GM18868 (cell line): ENCODE data around the gene KLK7.
"Not testable (repeated sequence)": the region's sequence is repeated elsewhere in the genome, so short reads cannot be mapped to it uniquely, and the experiment has no call there.

ENCODE experiments used
- ATAC-seq: cut with Tn5 transposase; IDR thresholded peaks from one replicate; pipeline ENCODE4 v1.9.1; 2021; ENCODE audit warnings: mild to moderate bottlenecking, moderate library complexity; ENCODE audit not compliant: unreplicated experiment

KLK7 gene

DNA sequence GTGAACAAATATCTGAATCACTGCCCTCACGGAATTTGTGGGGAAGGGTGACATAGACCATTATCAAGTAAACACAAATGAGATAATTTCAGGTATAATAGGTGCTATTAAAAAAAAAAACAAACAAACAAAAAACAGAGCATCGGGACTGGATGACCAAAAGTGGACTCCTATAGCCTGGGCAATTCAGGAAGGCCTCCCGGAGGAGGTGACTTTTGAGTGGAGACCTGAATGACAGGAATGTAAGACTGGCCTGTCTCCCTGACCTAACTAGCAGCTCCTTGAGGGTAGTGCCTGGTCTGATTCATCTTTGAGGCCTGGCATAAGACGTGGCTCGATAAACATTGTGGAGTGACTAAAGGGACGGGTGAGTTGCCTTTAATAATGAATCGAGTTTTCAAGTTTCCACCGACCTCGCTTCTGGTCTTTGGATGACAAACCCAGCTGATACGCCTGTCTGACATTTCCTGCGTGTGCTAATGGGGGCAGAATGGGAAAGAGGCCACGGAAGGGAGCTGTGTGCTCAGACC lies 29.0 kb upstream of the KLK7 start:
- ATAC-seq = no peak

DNA sequence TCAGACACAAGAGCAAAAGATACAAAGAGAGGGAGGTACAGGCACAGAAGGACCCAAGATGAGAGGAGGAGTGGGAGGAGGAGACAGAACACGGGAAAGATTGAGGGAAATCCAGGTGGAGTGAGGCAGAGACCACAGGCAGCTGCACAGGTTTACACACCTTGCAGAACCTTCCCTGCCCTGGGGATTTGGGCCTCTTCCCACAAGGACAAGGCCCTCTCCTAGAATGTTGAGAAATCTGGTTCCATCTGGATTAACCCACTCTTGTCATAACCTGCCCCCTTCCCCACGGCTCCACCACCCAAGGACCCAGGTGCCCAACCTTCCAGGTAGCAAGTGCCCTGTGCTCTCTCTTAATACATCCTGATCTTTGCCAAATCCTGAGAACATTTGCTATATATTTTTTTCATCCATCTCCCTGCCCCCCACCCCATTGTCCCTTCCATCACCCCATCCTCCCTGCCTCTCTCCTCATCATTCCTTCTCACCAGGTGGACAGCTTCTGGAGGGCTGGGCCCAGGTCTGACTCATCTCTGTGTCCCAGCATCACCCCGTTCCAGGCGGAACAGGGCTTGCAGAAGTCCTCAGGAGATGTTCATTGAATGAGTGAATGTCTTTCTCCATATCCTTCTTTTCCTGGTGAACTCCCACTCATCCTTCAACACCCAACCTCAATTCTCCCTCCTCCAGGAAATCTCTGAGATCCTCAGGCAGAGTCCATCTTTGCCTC lies 26.5 kb upstream of the KLK7 start:
- ATAC-seq = no peak

DNA sequence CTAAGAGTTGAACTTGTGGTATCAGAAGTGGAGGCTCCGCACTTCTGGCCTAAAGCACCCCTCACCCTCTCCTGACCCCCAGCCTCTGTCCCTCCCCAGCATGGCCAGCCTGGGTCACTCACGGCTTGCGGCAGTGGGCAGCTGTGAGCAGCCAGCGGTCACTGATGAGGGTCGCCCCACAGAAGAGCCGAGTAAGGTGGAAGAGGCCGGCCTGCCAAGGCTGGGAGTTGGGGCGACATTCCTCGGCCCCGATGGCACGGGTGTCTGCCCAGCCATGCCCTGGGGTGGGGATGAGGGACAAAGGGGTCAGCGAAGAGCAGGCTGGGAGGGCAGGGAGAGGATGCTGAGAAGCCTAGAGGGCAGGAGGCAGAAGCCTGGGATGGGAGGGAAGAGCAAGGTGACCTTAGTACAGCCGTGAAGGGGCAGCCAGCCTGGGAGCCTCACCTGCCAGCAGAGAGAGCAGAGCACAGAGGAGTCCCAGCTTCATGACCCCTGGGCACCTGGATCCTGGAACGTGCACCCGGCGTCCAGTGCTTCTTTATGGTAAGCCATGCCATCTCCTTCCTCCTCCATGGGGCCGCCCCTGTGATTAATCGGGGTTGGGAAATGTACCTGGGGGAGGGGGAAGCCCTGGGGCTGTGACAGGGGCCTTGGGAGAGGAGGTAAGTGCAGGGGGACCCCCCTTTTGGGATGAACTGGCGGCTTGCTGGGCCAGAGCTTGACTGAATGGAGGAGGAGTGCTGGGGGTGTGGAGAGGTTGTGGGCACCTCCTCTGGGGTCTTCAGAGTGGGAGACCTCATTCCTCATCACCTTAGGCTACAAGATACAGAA lies 25.6 kb upstream of the KLK7 start:
- no peak for ATAC-seq

DNA sequence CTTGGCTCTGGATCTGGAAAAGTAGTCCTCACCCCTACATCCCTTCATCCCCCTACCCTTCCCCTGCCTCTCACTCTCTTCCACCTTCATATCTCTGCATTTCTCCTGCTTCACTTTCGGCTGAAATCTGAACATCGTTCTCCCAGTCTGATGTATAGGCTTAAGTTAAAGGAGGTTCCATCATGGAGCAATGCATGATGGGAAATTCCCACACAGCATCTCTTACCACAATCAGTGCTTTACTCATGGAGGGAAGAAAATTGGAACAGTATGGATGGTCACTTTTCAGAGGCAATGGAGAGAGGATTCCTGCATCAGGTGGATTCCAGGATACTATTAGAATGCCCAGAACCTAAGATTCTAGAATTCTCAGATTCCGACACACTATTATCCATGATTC lies 23.8 kb upstream of the KLK7 start:
- ATAC-seq = no peak

DNA sequence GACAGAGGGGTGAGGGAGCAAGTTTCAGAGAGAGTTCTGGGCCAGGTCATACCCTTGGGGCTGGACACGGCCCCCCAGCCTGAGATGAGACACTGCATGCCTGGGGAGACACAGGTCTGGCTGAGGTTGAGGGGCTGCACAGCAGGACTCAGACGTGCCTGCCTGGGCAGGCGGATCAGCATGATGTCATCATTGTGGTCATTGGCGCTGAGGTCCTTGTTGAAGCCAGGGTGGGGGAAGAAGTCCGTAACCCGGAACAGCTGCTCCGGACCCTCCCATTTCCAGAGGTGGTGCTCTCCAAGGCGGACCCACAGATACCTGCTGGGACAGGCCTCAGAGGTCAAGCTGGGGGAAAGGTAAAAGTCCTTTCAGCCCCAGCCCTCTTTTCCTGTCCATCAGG lies 22.7 kb upstream of the KLK7 start:
- no peak for ATAC-seq

DNA sequence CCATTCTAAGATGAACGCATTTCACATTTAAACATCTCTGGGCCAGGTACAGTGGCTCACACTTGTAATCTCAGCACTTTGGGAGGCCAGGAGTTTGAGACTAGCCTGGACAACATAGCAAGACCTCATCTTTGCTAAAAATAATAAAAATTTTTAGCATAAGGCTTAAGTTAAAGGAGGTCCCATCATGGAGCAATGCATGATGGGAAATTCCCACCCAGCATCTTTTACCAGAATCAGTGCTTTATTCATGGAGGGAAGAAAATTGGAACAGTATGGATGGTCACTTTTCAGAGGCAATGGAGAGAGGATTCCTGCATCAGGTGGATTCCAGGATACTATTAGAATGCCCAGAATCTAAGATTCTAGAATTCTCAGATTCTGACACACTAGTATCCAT lies 21.5 kb upstream of the KLK7 start:
- ATAC-seq = no peak

DNA sequence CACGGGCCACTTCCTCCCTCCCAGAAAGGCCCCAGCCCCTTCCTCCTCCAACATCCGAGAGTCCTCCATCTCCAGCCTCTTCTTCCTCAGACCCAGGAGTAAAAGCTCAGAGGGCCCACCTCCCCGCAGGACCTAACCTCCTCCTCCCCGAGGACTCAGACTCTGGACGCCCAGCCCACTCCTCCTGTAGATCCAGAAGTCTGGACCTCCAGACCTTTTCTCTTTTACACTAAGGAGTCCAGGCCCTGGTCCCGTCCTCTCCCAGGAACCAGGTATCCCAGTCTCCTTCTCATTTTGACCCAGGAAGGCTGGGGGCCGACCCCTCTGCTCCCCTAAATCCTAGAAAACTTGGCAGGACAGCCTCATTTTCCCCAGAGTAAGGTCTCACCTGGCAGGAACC lies 19.6 kb upstream of the KLK7 start:
- no peak for ATAC-seq

DNA sequence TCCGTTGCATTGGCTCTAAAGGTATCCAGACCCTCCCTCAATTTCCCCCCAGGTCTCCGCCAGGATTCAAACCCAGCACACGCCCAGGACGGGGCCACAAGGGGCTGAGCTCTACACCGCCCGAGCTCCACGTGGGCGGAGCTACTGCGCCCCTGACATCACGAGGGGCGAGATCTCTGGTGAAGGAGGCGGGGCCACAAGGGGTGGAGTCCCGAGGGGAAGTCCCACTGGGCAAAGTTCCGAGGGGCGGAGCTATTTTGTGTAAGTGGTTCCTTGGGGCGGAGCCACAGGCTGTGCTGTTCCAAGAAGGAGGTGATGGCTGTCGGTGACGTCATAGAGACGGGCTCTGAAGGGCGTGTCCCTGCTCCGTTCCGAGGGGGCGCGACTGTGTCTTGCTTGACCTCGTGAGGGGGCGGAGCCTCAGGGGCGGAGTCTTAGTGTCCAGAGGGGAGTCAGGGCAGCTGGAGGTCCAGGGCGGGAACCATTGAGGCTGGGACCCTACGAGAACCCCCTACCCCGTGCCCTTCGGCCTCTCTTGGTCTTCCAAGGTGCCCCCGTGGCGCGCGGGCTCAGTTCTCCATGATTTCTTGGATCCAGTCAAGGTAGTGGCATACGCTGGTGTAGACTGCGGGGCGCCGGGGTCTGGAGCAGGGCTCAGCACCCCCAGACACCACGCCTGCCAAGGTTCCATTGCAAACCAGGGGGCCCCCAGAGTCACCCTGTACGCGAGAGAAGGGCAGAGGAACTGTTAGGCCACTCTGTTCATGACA lies 19.0 kb upstream of the KLK7 start:
- ATAC-seq = no peak

DNA sequence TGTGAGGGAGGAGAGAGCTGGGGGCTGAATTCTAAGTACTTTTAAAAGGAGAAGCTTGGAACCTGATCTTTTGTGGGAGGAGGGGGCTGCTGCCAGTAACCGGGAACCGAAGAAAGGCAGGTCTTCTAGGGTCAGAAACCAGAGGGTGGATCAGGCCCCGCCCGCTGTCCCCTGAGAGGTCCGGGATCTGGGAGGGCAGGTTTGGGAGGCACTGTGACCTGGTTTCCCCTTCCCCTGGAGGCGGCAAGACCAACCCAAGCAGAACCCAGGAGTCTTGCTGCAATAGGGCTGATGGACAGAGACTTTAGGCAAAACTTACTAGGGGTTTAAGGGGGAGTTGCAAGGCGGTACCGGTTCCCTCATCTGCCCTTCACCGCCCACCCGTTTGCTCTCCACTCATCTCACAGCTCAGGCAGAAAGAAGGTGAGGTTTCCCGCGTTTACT lies 18.4 kb upstream of the KLK7 start:
- ATAC-seq = no peak

DNA sequence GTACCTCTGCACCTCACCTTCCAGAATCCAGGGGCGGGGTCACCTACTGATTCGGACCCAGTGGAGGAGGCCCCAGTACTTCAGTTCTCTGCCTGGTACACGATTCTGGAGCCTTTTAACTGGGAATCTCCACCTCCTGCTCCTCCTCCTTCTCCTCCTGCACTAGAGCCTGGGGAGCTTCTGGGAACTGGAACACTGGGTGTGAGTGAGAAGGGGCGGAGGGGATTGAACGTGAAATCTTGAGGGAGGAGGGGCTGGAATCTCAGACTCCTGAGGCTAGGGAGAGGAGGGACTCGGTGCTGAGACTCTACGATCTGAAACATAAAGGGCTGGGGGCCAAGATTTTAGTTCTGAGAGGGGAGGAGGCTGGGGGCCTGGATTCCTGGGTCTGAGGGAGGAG lies 17.8 kb upstream of the KLK7 start, which contains the start of gene KLK8:
Gene KLK8, minus strand, starts transcription at position 90 of the 400 bp plus-strand sequence. CDS start 437 bp downstream, outside the sequence.
- ATAC-seq = no peak

DNA sequence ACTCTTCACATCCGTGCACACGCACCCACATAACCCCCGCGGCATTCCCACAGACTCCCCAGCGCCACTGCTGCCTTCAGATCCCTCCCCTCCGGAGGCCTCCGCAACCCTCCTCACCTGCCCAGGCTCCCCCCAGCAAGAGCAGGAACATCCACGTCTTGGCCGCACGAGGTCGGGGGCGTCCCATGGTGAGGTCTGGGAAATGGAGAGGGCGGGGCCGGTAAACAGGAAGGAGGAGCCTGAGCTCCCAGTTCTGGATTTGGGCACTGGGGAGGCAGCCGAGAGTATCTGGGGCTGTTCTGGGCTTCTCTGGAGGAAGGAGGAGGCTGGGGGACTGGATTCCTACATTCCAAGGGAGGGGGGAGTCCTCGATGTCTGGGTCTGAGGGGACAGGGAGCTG lies 17.3 kb upstream of the KLK7 start:
- ATAC-seq = no peak

DNA sequence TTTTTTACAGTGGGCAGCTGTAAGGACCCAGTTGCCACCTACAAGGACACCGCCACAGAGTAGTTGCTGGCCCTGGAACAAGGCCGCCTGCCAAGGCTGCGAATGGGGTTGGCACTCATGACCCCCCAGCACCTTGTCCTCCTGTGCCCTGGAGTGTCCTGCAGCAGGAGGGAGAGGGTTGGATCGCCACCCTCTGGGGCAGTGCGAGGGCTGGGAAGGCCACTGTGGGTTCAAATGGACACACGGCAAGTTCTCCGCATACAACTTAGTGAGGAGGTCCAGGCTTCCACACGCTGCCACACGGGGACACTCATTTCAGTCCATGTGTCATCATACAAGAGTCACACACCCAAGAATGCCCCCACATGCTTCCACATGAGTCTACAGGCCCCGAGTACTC lies 16.7 kb upstream of the KLK7 start:
- no peak for ATAC-seq

DNA sequence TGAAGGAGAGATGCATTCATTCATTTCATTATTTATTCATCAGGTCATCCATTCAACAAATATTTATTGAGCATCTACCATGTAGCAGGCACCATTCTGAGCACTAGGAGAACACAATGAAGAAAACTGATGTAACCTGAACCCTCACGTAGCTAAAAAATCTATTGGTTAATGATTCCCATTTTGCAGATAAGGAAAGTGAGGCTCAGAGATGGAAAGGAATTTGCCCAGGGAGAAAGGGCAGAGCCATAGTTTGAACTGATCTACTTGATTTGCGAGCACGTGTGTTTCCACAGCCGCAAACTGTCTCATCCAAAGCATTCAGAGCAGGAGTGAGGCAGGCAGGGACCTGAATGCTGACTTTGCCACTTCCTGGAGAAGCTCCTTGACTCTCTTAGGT lies 15.0 kb upstream of the KLK7 start:
- no peak for ATAC-seq

DNA sequence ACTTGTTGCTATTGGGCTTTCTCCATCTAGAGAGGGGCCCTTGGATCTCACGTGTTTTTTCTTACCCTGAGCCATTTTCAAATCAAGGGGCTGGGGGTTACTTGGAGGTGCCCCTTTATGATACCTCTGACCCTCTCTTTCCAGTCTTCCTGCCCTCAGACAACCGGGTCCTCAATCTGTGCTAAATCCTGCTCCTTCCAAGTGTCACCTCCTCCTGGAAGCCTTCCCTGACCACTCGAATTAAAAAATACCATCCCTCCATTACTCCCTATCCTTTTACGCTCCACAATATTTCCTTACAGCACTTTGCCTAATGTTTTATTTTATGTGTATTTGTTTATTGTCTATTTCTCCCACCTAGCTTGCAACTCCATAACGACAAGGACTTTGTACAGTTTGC lies 14.3 kb upstream of the KLK7 start:
- no peak for ATAC-seq

DNA sequence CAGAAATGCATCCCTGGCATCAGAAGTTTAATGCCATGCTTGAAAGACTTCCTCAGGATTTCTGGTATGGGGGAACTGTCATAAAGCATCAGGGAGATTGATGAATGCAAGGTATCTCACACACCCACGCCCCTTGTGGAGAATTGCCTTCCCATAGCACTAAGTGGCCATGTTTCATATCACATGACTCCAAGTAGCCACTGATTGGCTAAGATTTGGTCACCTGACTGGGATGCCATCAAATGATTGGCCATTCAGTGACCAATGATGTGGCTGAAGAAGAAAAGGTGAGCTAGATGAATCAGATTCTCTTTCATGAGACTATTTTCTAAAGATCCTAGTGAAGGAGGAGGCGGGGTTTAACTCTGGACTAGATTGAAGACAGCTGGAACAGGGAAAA lies 10.4 kb upstream of the KLK7 start:
- no peak for ATAC-seq

DNA sequence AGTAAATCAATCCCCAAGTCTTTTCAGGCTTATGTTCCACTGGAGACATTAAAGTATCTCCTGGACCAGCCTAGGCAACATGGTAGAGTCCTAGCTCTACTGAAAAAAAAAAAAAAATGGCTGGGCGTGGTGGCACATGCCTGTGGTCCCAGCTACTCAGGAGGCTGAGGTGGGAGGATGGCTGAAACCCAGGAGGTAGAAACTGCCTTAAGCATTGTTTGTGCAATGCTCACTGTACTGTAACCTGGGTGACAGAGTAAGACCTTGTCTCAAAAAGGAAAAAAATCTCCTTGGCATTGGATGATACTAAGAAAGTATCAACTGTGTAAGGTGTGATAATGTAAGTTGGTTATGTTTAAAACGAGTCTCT lies 8.9 kb upstream of the KLK7 start:
- ATAC-seq = no peak

DNA sequence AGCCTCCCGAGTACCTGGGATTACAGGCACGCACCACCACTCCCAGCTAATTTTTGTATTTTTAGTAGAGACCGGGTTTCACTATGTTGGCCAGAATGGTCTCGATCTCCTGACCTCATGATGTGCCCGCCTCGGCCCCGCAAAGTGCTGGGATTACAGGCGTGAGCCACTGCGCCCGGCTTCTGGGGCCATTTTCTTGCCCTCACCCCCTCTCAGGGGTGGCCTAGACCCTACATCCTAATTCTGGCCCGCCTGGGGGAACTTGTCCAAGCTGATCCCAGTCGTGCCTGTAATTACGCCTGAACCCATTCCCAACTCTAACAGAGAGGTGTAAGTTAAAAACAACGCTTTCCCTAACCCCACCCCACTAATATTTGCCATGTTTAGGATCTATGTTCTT lies 699 bp upstream of the KLK7 start:
- not testable (repeated sequence) for ATAC-seq

DNA sequence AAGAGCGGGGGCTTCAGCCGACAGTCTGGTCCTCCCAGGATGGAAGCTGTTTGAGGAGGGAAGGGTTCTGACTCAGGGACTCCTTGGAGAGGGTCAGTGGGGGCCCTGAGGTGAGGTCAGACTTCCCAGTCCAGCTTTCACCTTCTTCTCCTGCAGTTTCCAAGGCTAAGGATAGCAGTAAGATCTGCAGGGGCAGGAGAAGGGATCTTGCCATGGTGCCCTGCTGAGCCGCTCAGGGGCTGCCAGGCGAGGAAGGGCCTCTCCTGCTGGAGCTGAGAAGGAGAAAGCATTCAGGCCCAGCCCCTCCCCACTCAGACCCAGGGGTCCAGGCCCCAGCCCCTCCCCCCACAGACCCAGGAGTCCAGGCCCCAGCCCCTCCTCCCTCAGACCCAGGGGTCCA lies 1.5 kb downstream of the KLK7 start:
- no peak for ATAC-seq

DNA sequence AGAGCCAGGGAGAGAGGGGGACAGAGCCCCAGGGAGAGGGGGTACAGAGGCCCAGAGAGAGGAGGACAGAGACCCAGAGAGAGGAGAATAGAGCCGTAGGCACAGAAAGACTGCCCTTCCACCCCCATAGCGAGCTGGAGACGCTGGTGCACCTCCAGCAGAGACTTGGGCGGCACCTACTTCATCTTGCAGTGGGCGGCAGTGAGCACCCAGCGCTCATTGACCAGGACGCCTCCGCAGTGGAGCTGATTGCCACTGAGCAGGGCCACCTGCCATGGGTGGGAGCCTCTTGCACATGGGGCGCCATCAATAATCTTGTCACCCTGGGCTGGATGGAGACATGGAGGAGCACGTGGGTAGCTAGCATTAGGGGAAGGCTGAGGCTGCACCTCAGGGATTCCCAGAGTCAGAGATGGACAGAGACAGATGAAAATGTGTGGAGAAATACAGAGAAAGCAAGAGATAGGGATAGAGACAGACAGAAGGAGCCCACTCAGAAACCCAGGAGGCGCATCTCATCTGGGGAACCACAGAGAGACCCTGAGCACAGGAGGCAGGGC lies 2.0 kb downstream of the KLK7 start:
- no peak for ATAC-seq

DNA sequence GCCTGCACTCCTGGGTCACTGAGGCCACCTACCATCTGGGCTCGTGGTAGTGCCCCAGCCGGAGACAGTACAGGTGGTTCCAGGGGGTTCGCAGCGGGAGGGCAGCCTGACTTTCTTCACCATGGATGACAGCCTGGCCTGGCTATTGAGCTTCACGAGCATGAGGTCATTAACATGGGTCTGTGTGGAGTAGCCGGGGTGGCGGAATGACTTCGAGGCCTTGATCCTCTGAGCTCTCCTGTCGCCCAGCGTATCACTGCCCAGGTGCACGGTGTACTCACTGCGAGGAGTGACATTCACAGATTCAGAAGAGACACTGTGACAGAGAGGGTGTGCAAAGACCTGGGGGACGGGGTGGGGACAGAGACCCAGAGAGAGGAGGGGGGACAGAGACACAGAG lies 3.5 kb downstream of the KLK7 start:
- ATAC-seq = no peak

DNA sequence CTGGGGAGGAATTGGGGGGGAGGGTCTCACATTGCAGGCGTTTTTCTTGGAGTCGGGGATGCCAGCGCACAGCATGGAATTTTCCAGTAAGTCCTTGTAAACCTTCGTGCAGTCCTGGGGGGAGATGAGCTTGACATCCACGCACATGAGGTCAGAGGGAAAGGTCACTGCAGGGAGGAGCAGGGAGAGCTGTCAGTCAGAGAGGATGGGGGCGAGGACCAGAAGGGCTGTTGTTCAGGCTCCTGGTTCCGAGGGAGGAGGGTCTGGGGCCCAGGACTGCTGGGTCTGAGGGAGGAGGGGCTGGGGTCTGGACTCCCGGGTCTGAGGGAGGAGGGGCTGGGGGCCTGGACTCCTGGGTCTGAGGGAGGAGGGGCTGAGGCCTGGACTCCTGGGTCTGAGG lies 4.0 kb downstream of the KLK7 start:
- ATAC-seq = no peak
